ENCODE results near the gene KCNK10.

GRCh38 chr14:88225721-88226120 lies 97.3 kb downstream of the KCNK10 start:
- TF ChIP-seq CTCF (conservative IDR thresholded peaks at IDR 0.05) (no peak), ZFX (IDR thresholded peaks at IDR 0.05) (no peak)
